ENCODE measurements around the gene CDKN2D. TPM values are rescaled to one million over a fixed set of nuclear protein-coding genes. Genes with fewer than 3 reads are reported as not detected.
A peak's percentile ranks its signal among the peaks of the same experiment; 100 is the strongest.

Gene CDKN2D
- total and polyA plus RNA-seq, 2 of the 13 experiments (the other 11 are each of a cell fraction or from before 2014, with no cell fraction given), result 5.4 to 8.6 TPM

DNA sequence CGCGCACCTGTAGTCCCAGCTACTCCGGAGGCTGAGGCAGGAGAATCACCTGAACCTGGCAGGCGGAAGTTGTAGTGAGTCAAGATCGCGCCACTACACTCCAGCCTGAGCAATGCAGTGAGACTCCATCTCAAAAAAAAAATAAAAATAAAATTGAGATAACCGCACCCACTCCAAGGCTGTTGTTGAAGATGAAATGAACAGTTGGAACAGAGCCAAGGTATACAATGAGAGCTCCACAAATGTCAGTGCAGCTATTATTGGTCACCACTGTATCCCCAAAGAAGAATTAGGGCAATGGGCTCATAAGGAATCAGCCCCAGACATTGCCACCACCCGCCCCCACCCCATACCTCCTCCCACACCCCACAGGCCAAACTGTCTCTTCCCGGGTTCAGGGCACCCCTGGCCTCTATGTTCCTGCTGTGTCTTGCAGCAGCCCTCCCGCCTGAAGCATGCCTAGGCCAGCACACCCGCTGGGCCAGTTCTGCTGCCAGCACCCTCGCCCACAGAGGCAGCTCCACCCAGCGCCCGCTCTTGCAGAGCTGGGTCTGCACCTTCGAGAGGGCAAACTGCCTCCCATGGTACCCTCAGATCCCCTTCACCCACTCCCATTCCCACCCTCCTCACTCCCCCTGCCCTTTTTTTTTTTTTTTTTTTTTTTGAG is 48.0 kb downstream of the CDKN2D start:
- DNase-seq (ENCODE audit: low spot score), result no peak
- Histone ChIP-seq H3K36me3 (replicated peaks in 1 of 2; ENCODE audit: control insufficient read depth in 1 of 2, insufficient read depth in 2 of 2, low read length in 2 of 2) (no peaks in the 10 kb centered on the region), H3K9me3 (ENCODE audit: low read length) (no peaks in the 10 kb centered on the region), H2AFZ (ENCODE audit: low read length) (no peak overlapping the region), H3K9ac (ENCODE audit: insufficient read depth, low read depth, low read length) (no peak overlapping the region), H3K27me3 (ENCODE audit: control insufficient read depth in 1 of 2, insufficient read depth in 2 of 2, low read length in 2 of 2) (peaks cover 9 to 44% of the 10 kb centered on the region in 2 experiments), H3K4me1 (ENCODE audit: insufficient read depth, low read length) (peaks cover 38% of the 10 kb centered on the region), H3K27ac (ENCODE audit: extremely low read length, insufficient read depth, low read length) (no peak overlapping the region), H4K20me1 (ENCODE audit: insufficient read depth, low read length) (no peaks in the 10 kb centered on the region), H3K4me2 (ENCODE audit: low read depth, low read length) (no peak overlapping the region), H3K4me3 (replicated peaks in 1 of 3; ENCODE audit: insufficient read depth in 1 of 3, low read depth in 2 of 3, low read length in 3 of 3) (no peak overlapping the region), H3K79me2 (ENCODE audit: insufficient read depth, low read length) (no peaks in the 10 kb centered on the region)
- in situ Hi-C loops (cut with HindIII; ENCODE audit: extremely low pct_ligation_motif_present, low pct_unique_long_range_greater_than_20kb), result no loop called here
- intact Hi-C loops (cut with micrococcal nuclease; ENCODE audit: unreplicated experiment), result no loop called here
- ChIA-PET POLR2A (no interaction called here), CTCF (ENCODE audit: low intra/inter-chr PET ratio, low total read pairs) (no interaction called here)
- no TSS peak for BruUV-seq (replicated peaks)
- no peak for ATAC-seq
- no peak for FAIRE-seq
- 74% methylated on average over 10 of the region's 15 CpGs for WGBS (ENCODE audit: low lambda C conversion rate)
- TF ChIP-seq, protein P1, sequence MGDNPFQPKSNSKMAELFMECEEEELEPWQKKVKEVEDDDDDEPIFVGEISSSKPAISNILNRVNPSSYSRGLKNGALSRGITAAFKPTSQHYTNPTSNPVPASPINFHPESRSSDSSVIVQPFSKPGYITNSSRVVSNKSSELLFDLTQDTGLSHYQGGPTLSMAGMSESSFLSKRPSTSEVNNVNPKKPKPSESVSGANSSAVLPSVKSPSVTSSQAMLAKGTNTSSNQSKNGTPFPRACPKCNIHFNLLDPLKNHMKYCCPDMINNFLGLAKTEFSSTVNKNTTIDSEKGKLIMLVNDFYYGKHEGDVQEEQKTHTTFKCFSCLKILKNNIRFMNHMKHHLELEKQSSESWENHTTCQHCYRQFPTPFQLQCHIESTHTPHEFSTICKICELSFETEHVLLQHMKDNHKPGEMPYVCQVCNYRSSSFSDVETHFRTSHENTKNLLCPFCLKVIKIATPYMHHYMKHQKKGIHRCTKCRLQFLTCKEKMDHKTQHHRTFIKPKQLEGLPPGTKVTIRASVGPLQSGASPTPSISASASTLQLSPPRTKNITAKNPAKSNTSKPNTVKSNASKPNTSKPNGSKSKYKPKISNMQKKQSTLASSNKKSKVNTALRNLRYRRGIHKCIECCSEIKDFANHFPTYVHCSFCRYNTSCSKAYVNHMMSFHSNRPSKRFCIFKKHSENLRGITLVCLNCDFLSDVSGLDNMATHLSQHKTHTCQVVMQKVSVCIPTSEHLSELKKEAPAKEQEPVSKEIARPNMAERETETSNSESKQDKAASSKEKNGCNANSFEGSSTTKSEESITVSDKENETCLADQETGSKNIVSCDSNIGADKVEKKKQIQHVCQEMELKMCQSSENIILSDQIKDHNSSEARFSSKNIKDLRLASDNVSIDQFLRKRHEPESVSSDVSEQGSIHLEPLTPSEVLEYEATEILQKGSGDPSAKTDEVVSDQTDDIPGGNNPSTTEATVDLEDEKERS (CRISPR knock-in tag; IDR thresholded peaks at IDR 0.05), result no peak
- no peak for TF ChIP-seq ZNF24 (IDR thresholded peaks at IDR 0.05)
- peak; percentile 80 for TF ChIP-seq ZKSCAN8 (CRISPR knock-in tag; IDR thresholded peaks at IDR 0.05; ENCODE audit: borderline replicate concordance)
- no peak for TF ChIP-seq KDM1A (CRISPR knock-in tag; IDR thresholded peaks at IDR 0.05)
- TF ChIP-seq ZNF446 (CRISPR knock-in tag; IDR thresholded peaks at IDR 0.05), result no peak

DNA sequence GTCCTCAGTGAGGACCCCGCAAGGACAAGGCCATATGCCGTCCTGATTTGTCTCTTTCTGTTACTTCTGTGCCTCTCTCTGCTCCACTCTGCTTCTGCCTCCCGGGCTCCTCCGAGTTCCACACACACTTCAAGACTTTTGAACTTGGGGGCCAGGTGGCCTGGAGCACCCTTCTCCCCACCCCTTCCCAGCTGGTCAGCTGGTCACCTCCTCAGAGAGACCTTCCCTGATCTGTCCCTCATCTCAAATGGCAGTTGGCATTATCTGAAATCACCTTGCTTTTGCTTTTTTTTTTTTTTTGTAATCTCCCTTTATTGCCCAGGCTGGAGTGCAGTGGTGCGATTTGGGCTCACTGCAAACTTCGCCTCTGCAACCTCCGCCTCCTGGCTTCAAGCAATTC is 49.4 kb downstream of the CDKN2D start:
- no peak for ATAC-seq
- Histone ChIP-seq H3K27me3 (ENCODE audit: control insufficient read depth in 1 of 2, insufficient read depth in 2 of 2, low read length in 2 of 2) (peaks cover 13 to 57% of the 10 kb centered on the region in 2 experiments), H3K9me3 (ENCODE audit: low read length) (no peaks in the 10 kb centered on the region), H3K27ac (ENCODE audit: extremely low read length, insufficient read depth, low read length) (no peak overlapping the region), H3K79me2 (ENCODE audit: insufficient read depth, low read length) (no peaks in the 10 kb centered on the region), H3K4me2 (ENCODE audit: low read depth, low read length) (no peak overlapping the region), H3K9ac (ENCODE audit: insufficient read depth, low read depth, low read length) (no peak overlapping the region), H2AFZ (ENCODE audit: low read length) (no peak overlapping the region), H4K20me1 (ENCODE audit: insufficient read depth, low read length) (no peaks in the 10 kb centered on the region), H3K4me1 (ENCODE audit: insufficient read depth, low read length) (peaks cover 48% of the 10 kb centered on the region), H3K4me3 (replicated peaks in 1 of 3; ENCODE audit: insufficient read depth in 1 of 3, low read depth in 2 of 3, low read length in 3 of 3) (no peak overlapping the region), H3K36me3 (replicated peaks in 1 of 2; ENCODE audit: control insufficient read depth in 1 of 2, insufficient read depth in 2 of 2, low read length in 2 of 2) (no peaks in the 10 kb centered on the region)
- ChIA-PET POLR2A (no interaction called here), CTCF (ENCODE audit: low intra/inter-chr PET ratio, low total read pairs) (no interaction called here)
- no TSS peak for BruUV-seq (replicated peaks)
- no peak for FAIRE-seq
- in situ Hi-C loops (cut with HindIII; ENCODE audit: extremely low pct_ligation_motif_present, low pct_unique_long_range_greater_than_20kb) (no loop called here), intact Hi-C loops (cut with micrococcal nuclease; ENCODE audit: unreplicated experiment) (no loop called here)
- 50% methylated on average over 7 of the region's 7 CpGs for WGBS (ENCODE audit: low lambda C conversion rate)
- no peak for DNase-seq (ENCODE audit: low spot score)
- TF ChIP-seq ZFP36L2 (CRISPR knock-in tag; IDR thresholded peaks at IDR 0.05) (no peak), CHD2 (IDR thresholded peaks at IDR 0.05; ENCODE audit: low read depth, low read length) (no peak)
- TF ChIP-seq, protein P2, sequence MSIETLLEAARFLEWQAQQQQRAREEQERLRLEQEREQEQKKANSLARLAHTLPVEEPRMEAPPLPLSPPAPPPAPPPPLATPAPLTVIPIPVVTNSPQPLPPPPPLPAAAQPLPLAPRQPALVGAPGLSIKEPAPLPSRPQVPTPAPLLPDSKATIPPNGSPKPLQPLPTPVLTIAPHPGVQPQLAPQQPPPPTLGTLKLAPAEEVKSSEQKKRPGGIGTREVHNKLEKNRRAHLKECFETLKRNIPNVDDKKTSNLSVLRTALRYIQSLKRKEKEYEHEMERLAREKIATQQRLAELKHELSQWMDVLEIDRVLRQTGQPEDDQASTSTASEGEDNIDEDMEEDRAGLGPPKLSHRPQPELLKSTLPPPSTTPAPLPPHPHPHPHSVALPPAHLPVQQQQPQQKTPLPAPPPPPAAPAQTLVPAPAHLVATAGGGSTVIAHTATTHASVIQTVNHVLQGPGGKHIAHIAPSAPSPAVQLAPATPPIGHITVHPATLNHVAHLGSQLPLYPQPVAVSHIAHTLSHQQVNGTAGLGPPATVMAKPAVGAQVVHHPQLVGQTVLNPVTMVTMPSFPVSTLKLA (IDR thresholded peaks at IDR 0.05), result no peak
- TF ChIP-seq, protein P3, sequence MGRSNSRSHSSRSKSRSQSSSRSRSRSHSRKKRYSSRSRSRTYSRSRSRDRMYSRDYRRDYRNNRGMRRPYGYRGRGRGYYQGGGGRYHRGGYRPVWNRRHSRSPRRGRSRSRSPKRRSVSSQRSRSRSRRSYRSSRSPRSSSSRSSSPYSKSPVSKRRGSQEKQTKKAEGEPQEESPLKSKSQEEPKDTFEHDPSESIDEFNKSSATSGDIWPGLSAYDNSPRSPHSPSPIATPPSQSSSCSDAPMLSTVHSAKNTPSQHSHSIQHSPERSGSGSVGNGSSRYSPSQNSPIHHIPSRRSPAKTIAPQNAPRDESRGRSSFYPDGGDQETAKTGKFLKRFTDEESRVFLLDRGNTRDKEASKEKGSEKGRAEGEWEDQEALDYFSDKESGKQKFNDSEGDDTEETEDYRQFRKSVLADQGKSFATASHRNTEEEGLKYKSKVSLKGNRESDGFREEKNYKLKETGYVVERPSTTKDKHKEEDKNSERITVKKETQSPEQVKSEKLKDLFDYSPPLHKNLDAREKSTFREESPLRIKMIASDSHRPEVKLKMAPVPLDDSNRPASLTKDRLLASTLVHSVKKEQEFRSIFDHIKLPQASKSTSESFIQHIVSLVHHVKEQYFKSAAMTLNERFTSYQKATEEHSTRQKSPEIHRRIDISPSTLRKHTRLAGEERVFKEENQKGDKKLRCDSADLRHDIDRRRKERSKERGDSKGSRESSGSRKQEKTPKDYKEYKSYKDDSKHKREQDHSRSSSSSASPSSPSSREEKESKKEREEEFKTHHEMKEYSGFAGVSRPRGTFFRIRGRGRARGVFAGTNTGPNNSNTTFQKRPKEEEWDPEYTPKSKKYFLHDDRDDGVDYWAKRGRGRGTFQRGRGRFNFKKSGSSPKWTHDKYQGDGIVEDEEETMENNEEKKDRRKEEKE (IDR thresholded peaks at IDR 0.05), result no peak
- TF ChIP-seq, protein P4, sequence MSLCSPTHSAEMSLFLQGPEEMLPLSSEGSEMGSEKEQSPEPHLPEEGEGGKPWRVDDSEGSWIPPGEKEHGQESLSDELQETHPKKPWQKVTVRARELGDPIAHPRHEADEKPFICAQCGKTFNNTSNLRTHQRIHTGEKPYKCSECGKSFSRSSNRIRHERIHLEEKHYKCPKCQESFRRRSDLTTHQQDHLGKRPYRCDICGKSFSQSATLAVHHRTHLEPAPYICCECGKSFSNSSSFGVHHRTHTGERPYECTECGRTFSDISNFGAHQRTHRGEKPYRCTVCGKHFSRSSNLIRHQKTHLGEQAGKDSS (CRISPR knock-in tag; IDR thresholded peaks at IDR 0.05; ENCODE audit: borderline replicate concordance, low read depth), result no peak

Measured in HepG2 (cell line).